Stimulated activated naive CD8-positive, alpha-beta T cell treated with anti-CD3 and anti-CD28 coated beads, Interleukin-15, Interleukin-2, amounts not matched to agents 100 ng/mL and 50 ng/mL, for 24 hours (primary cell): ENCODE results near the gene CYTH1.

ENCODE experiments used
- H3K27ac Mint-ChIP-seq: one replicate; pipeline ENCODE4 v1.8.0; 2021; ENCODE audit warnings: mild to moderate bottlenecking, mixed read lengths
- H3K27me3 Mint-ChIP-seq: one replicate; pipeline ENCODE4 v1.8.0; 2021; ENCODE audit warnings: mixed read lengths
- H3K36me3 Mint-ChIP-seq: one replicate; pipeline ENCODE4 v1.8.0; 2021; ENCODE audit warnings: low read depth, mixed read lengths
- H3K4me1 Mint-ChIP-seq: one replicate; pipeline ENCODE4 v1.8.0; 2021; ENCODE audit warnings: low read depth, mixed read lengths
- H3K4me3 Mint-ChIP-seq: one replicate; pipeline ENCODE4 v1.8.0; 2021; ENCODE audit warnings: mild to moderate bottlenecking, mixed read lengths
- H3K9me3 Mint-ChIP-seq: one replicate; pipeline ENCODE4 v1.8.0; 2021; ENCODE audit warnings: mixed read lengths

CYTH1 gene

DNA sequence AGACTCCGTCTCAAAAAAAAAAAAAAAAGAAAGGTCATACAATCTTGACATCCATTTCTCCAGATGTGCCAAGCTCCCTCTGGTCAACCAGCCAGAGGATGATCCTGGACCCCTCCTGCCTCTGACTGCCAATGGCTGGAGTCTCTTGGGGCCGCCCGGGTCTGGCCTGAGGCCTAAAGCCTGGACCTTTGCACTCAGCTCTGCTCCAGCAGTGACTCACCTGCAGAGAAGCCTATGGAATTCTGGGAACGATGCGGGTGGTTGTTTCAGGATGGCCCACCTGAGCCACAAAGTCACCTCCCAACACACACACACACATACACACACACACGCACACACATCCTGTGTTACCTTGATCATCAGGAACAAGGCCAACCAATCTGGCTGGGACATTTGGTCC lies 140.8 kb downstream of the CYTH1 start:
- Mint-ChIP-seq H3K27me3 (peaks cover 10% of the 10 kb centered on the region), H3K27ac (no peak overlapping the region), H3K4me3 (no peak overlapping the region), H3K9me3 (no peaks in the 10 kb centered on the region), H3K4me1 (peaks cover 10% of the 10 kb centered on the region), H3K36me3 (no peaks in the 10 kb centered on the region)

DNA sequence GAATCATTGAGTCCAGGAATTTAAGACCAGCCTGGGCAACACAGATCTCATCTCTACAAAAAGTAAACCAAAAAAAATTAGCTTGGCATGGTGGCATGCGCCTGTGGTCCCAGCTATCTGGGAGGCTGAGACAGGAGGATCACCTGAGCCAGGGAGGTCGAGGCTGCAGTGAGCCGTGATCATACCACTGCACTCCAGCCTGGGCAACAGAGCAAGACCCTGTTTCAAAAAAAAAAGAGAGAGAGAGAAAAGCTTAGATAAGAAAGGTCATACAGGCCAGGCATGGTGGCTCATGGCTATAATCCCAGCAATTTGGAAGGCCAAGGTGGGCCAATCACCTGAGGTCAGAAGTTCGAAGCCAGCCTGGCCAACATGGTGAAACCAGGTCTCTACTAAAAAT lies 141.4 kb downstream of the CYTH1 start:
- Mint-ChIP-seq H3K27me3 (peaks cover 5% of the 10 kb centered on the region), H3K9me3 (no peaks in the 10 kb centered on the region), H3K4me3 (no peak overlapping the region), H3K36me3 (no peaks in the 10 kb centered on the region), H3K4me1 (peaks cover 4% of the 10 kb centered on the region), H3K27ac (no peak overlapping the region)

DNA sequence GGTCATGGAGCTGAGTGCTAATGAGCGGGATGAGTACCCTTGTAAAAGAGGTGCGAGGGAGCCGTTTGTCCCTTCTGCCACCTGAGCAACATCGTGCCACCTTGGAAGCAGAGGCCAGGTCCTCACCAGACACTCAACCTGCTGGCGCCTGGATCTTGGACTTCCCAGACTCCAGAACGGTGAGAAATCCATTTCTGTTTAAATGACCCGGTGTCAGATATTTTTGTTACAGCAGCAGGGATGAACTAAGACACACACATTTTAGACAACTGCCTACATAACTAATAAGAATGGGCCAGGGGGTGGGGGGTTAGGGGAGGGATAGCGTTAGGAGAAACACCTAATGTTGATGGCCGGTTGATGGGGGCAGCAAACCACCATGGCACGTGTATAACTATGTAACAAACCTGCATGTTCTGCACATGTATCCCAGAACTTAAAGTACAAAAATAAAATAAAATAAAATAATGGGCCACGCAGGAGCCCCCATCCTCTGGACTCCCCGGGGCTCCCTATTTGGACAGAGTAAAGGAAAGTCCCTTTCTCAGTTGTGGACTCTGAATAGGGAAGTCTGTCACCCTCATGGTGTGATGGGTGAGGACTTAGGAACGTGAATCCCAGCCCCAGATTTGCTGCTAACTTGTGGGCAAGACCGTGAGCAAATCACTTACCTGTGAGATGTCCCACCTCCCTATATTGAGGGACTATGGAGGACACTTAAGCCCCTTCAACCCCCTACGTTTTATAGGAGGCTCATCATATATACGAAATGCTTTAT lies 144.2 kb downstream of the CYTH1 start:
- H3K4me1 Mint-ChIP-seq: no peaks in the 10 kb centered on the region
- no peaks in the 10 kb centered on the region for H3K36me3 Mint-ChIP-seq
- no peak overlapping the region for H3K27ac Mint-ChIP-seq
- H3K4me3 Mint-ChIP-seq: no peak overlapping the region
- no peaks in the 10 kb centered on the region for H3K27me3 Mint-ChIP-seq
- no peaks in the 10 kb centered on the region for H3K9me3 Mint-ChIP-seq

DNA sequence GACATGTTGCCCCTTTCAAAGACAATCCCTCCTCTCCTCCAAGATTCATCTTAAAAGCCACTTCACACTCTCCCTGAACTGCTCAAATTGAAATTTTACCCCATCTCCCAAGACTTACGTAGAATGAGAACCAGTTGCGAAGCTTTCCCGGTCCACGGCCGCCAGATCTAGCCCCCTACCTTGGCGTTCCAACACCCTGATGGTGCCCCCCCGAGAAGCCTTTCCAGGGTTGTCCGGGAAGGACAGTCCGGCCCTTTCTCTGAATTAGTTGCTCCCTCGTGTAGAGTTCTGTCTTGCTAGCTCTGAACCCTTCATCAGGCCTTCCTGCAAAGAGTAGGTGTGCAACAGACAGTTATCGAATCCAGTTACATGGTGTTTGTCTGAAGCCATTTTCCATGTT lies 144.9 kb downstream of the CYTH1 start:
- Mint-ChIP-seq H3K4me1 (no peaks in the 10 kb centered on the region), H3K9me3 (no peaks in the 10 kb centered on the region), H3K27me3 (no peaks in the 10 kb centered on the region), H3K36me3 (no peaks in the 10 kb centered on the region), H3K4me3 (no peak overlapping the region), H3K27ac (no peak overlapping the region)

DNA sequence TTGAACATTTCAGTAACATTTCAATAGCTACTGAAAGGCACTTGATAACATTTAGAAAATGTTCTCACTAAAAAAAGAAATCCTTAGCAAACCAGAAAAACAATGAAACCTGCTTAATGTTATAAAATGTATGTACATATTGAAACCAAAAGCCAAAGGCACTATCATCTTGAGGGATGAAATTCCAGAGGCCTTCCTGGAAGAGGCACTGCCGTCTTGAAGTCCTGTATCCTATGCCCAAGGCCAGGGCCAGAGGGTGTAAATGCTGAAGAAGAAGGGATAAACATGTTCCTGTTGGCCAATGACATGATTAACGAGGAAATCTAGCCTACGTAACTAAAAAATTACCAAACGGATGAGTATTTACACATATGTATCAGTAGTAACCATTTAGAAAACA lies 147.9 kb downstream of the CYTH1 start:
- Mint-ChIP-seq H3K36me3 (no peaks in the 10 kb centered on the region), H3K27ac (no peak overlapping the region), H3K9me3 (no peaks in the 10 kb centered on the region), H3K4me3 (no peak overlapping the region), H3K4me1 (peaks cover 8% of the 10 kb centered on the region), H3K27me3 (no peaks in the 10 kb centered on the region)

DNA sequence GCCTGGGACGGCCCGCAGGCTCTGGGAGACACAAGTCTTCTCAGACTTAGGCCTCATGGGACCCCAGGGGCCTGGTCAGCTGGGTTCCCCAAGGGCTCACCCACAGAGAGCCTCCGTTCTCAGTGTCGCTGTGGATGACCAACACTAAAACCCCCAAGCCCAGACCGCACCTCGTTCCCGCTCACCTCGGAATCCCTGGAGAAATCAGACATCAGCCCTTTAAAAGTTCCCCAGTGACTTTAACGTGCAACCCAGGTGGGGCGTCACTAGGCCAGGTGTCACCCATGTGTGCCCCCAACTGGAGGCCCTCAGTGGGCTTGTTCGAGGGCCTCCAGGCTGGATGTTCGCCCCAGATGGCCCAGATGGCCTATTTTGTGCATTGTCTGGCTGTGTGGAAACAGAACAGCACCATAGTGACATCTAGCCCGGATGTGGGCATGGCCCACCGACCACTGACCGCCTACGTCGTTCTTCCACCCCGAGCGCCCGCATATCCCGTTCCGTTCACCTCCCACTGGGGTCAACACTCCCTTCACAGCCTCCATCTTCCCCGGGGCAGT lies 152.6 kb downstream of the CYTH1 start:
- no peaks in the 10 kb centered on the region for H3K9me3 Mint-ChIP-seq

DNA sequence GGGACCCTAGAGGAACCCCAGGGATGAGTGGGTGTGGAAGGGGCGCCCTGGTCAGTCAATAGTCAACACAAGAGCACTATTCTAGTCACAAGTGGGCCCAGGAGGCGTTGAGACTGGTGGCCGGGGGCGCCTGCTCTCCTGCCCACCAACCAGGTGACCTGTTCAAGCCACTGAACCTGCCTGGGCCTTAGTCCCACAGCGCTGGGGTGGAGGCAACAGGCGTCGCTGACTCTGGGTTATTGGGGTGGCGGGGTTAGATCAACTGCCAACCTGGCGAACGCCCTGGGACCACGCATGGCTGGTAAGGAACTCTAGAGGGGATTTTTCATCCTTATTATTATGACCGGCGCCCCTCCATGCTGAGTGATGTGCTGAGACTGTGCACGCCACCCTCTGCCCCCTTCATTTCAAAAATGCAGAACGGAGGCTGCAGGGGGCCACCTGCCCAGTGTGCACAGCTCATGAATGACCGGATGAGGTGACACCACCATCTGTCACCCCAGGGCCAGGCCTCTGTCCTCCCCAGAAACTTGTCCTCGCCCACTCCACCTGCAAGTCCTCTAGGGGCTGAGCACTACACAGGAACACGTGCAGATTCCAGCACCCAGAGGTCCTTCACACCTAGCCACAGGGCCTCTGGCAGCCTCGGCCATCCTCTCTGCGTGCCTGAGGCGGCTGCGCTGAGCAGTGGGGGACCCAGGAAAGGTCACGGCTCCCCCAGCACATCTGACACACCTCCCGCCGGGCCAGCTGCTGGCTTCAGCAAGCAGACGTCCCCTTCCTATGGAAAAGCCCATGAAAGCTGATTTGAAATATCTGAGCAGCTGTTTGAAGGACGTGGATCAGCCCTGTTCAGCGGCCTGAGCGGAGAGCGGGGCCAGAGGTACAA lies 153.3 kb downstream of the CYTH1 start:
- no peaks in the 10 kb centered on the region for H3K36me3 Mint-ChIP-seq
- no peak overlapping the region for H3K4me3 Mint-ChIP-seq
- no peak overlapping the region for H3K27ac Mint-ChIP-seq
- H3K4me1 Mint-ChIP-seq: peaks cover 8% of the 10 kb centered on the region
- H3K9me3 Mint-ChIP-seq: no peaks in the 10 kb centered on the region
- no peaks in the 10 kb centered on the region for H3K27me3 Mint-ChIP-seq

More for the DNA sequence above, 152.6 kb downstream of the CYTH1 start:
- H3K27me3 Mint-ChIP-seq: no peaks in the 10 kb centered on the region
- H3K4me3 Mint-ChIP-seq: no peak overlapping the region
- H3K4me1 Mint-ChIP-seq: peaks cover 8% of the 10 kb centered on the region
- no peaks in the 10 kb centered on the region for H3K36me3 Mint-ChIP-seq
- H3K27ac Mint-ChIP-seq: no peak overlapping the region

DNA sequence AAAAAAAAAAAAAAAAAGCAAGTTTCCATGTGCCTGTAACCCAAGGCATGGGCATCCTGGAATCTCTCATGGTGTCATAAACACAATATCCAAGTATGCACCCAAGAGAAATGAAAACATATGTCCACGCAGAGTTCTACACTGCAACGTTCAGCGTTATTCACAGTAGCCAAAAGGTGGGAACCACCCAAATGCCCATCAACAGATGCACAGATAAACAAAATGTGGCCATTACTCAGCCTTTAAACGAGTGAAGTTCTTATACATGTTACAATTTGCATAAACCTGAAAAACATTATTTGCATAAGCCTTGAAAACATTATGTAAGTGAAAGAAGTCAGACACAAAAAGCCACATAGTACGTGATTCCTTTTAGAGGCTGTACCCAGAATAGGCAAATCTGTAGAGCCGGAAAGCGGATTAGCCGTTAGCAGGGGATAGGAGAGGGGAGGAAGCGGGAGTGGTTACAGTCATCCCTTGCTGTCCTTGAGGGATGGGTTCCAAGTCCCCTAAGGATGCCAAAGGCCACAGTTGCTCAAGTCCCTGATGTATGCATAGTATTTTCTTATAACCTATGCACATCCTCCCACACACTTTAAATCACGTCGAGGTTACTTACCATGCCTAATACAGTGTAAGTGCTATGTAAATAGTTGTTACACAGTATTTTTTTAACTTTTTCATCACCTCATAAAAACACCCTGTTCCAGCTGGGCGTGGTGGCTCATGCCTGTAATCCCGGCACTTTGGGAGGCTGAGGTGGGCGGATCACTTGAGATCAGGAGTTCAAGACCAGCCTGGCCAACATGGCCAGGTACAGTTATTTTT lies 157.5 kb downstream of the CYTH1 start:
- no peaks in the 10 kb centered on the region for H3K4me1 Mint-ChIP-seq
- H3K27me3 Mint-ChIP-seq: no peaks in the 10 kb centered on the region
- no peak overlapping the region for H3K4me3 Mint-ChIP-seq
- H3K27ac Mint-ChIP-seq: no peak overlapping the region
- H3K36me3 Mint-ChIP-seq: no peaks in the 10 kb centered on the region
- peaks cover 3% of the 10 kb centered on the region for H3K9me3 Mint-ChIP-seq
